ENCODE results near the gene LRRK2.
"Not testable (repeated sequence)": the region's sequence is repeated elsewhere in the genome, so short reads cannot be mapped to it uniquely, and the experiment has no call there.

LRRK2 gene
- total RNA-seq, result 0 to 1.2 reads per million in 2 donors

DNA sequence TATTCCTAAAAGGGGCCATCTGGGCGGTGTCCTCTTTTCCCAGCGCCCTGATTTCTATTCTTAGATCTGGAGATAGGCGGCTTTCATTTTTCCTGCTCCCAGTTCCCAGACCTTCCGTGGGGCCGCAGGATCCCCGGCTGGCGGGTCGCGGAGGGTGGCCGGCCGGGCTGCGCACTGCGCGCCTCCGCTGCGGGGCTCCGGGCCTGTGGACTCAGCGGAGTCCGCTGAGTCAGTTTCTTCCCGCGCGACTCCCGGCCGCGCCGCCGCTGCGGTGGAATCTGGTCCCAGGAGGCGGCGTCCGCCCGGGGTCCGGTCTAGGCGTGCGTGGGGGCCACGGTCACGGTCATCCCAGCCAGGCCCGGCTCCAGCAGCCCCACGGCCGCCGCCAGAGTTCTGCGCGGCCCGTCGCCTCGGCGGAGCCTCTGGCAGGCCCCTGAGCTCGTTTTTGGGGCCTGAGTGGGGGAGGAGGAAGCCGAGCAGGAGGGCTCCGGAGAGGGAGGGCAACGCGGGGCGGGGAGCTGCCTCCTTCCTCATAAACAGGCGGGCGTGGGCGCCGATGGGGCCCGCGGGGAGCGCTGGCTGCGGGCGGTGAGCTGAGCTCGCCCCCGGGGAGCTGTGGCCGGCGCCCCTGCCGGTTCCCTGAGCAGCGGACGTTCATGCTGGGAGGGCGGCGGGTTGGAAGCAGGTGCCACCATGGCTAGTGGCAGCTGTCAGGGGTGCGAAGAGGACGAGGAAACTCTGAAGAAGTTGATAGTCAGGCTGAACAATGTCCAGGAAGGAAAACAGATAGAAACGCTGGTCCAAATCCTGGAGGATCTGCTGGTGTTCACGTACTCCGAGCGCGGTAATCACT is at the start of gene LRRK2:
Gene LRRK2 (plus strand): TSS at position 559 of the 853 bp plus-strand sequence. CDS start 135 bp downstream, at position 694.
- peak in 2 of 5 experiments; percentile 11 to 12 for DNase-seq

DNA sequence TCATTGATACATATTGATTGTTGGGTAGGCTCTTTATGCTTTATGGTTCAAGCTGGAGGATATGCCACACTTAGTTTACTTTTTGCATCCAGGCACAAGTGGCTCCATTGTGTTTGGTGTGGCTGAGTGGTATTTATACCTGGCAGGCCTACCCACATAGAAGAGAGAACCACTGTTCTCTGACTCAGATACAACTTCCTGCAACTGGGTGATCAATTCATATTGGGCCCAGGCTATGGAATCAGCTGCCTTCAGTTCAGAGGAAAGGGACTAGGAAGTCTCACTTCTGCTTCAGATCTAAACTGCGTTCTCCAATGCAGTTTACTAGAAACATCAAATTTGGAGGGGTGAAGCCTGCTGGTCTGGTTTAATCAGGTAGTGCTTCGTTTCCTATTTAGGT is 49.8 kb upstream of the LRRK2 start:
- DNase-seq, result no peak

DNA sequence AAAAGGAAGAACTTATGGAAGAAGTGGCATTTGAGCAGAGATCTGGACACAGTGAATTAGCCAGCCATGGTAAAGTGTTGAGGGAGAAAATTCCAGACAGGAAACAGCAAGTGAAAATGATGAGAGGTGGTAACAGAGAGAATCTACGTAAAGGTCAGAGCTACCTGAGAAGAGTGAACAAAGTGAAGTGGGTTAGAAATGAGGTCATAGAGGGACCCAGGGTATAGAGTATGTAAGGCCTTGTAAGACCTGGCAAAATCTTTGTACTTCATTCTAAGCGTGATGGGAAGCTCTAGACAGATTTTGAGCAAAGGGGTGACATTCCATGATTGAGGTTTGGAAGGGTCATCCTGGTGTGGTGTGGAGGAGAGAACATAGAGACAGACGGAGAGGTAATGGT is 49.3 kb upstream of the LRRK2 start:
- DNase-seq, result no peak

DNA sequence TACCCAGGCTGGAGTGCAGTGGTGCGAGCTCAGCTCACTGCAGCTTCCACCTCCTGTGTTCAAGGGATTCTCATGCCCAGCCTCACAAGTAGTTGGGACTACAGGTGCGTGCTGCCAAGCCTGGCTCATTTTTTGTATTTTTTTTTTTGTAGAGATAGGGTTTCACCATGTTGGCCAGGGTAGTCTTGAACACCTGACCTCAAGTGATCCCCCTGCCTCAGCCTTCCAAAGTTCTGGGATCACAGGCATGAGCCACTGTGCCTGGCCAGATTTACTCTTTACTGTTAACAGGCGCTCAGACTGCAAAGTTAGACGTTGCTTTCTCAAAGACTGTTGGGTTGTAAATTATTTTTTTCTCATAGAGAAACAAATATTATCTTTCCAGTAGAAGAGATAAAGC is 46.1 kb upstream of the LRRK2 start:
- no peak for DNase-seq

DNA sequence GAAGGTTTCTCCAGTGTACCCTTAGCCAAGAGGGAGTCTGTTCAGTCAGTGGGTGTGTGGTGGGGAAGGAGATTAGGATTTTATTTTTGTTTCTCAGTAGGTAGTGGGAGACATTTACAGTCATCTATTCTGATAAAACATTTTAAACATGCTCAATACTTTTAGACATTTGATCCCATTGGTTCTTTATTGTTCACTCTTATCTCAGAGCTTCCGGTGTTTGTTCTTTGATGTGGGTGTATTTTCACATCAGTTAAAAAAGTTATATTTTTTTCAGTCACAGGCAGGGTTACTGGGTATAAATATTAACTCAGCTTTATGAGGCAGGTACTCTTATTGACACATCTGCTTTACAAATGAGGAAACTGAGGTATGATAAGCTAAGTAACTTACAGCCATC is 43.3 kb upstream of the LRRK2 start:
- DNase-seq, result peak in 2 of 5 experiments; percentile 3 to 26

- no peak for DNase-seq
Observed at GRCh38 chr12:40183715-40184114, 41.1 kb upstream of the LRRK2 start.

DNA sequence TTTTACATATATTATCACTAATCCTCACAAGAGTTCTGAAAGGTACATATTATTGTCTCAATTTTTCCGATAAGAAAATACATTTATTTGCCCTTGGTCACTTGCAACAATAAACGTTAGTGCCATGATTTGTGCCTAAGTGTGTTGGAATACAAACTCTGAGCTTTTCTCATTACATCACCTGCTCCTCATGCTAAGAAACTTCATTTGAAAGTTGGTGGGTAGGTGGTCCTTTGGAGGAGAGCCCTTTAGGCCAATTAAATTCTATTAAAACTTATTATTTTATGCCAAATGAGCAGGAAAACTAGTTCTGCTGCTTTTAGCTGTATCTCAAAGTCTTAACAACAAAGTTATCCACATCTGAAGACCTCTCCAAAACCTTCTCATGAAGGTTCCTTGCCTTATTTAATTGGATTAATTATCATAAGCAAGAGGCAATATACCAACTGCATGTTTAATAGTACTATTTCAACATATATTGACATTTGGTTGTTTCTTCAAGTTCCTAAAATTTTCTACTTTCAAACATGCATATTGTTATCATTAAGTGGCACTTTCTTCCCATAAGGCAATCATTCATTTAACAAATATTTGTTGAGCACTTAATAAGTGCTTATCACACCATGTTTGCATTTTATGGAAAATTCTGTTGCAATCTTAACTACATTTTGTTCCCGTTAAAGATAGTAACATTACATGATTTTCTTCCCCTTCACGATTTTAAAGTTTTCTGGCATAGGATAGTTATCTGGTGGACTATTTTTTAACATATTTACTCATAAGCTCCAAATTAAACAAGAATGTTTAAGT is 40.1 kb upstream of the LRRK2 start:
- DNase-seq, result no peak

DNA sequence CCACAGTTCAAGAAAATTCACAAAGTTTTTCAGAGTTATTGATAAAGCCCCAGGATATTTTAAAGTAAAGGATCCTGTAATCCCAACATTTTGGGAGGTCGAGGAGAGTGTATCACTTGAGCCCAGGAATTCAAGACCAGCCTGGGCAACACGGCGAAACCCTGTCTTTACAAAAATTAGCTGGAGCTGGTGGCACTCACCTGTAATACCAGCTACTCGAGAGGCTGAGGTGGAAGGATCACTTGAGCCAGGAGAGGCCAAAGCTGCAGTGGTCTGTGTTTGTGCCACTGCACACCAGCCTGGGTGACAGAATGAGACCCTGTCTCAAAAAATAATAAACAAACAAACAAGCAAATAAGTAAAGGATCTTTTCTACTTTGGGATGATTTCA is 39.5 kb upstream of the LRRK2 start:
- DNase-seq, result no peak

- no peak for DNase-seq
Observed at GRCh38 chr12:40188558-40189320, 36.1 kb upstream of the LRRK2 start.

- DNase-seq, result peak in 1 of 5 experiments; percentile 35
Observed at GRCh38 chr12:40192704-40193255, 32.0 kb upstream of the LRRK2 start.

DNA sequence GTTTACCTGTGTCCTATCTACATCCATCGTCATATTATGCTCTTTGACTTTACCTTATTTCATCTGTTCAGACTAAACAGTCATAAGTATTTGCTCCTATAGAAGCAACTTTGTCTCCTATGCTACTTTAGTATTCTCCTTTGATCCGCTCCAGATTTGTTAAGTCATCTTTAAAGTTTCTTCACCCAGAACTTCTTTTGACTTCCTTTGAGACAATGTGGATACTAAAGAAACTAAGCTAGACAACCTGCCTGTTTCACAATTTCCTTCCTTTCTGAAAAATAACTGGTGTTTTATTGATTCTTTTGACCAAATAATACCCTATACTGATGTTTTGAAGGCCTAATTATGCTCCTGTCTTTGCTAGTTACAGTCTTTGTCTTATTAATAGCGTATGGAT is 30.0 kb upstream of the LRRK2 start:
- DNase-seq, result no peak

DNA sequence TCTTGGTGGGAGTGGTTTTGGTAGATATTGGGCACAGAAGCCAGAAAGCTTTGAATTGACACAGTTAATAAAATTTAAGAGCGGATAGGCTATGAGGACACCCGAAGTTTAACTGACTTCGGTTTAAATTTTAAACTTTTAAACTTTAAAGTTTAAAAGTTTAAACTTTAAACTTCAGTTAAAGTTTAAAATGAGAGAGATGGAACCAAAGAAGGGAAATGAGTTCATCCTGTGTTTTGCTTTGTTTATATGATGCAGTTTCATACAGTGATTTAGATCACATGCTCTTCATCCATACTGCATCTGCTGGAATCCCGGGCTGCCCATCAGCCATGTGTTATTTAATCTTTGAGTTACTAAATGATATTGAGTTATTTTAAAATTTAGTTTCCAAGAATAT is 27.2 kb upstream of the LRRK2 start:
- no peak for DNase-seq

DNA sequence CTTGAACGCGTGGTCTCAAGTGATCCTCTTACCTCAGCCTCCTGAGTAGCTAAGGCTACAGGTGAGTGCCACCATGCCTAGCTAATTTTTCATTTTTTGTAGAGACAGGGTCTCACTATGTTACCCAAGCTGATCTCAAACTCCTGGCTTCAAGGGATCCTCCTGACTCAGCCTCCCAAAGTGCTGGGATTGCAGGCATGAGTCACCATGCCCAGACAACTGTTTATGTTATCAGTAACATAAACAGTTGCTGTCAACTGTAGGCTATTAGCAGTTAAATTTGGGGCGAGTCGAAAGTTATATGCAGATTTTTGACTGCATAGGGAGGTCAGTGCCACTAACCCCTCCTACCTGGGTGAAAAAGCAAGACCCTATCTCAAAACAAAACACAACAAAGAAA is 26.2 kb upstream of the LRRK2 start:
- no peak for DNase-seq

DNA sequence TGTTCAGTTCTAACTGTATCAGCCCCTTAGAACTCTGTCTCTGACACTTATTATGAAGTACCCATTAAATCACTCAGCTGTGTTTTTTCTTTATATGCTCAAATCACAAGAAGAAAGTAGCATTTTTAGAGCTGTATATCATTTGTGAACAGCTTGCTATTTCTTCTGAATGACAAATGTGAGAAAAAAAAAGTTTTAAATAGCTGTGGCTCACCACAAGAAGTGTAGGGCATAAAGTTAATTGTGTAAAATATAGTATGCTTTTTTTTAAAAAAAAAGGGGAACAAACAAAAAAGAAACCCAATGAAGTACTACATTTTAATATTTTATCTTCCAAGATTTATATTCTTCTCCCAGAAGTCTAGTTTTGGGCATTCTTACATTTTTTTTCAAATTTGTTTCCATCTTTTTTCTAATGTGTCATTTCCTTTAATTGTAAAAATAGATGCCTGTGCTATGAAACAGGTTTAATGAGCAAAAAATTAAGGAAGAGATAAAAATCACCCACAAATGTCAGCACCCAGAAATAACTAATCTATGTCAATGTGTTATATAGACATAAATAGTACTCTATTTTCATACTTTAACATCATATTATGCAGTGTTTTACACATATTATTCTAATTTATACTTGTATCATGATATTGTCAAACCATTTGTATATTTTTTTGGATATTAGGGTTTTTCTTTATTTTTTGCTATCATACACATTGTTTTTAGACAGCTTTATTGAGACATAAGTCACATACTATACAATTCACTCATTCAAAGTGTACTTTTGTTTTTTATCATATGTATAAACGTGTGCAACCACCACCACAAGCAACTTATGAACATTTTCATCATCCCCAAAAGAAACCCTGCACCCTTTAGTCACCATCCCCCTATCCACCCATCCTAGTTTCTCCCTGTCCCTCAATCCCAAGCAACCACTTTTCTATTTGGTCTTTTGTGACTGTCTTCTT is 22.4 kb upstream of the LRRK2 start:
- DNase-seq, result no peak

- DNase-seq, result no peak
Observed at GRCh38 chr12:40203060-40203430, 21.8 kb upstream of the LRRK2 start.

DNA sequence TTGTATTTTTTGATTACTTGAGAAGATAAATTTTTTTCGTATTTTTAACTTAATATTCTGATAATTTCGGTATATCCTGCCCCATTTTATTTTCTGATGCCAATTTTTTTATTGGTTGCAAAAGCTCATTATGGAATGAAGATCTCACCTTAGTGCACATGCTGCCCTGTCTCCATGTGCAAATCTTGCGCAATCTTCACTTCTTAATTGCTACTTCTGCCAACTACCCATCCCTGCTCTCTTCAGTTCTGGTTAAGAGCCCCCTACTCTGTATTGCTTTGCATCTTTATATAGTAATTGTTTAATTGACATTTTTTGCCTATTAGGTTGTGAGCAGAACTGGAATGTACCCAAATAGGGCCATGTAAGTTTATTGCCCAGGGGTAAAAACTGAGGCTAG is 20.5 kb upstream of the LRRK2 start:
- DNase-seq, result no peak

DNA sequence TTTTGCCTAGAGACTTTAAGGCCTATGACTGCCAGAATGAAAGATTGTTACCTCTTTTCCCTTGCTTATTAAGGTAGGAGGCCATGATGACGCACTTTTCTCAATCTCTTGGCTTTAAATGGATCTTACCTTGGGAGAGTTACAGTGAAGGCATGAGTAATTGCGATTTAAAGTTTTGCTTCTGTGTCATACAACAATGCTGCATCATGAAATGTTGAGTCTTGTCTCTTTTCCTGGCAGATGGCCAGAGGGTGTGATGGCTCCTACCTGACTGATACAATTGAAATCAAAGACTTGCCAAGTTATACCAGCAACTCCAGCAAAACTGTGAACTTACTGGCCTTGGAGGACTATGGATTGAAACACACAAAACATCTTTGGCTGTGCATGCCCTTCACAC is 17.2 kb upstream of the LRRK2 start:
- no peak for DNase-seq

DNA sequence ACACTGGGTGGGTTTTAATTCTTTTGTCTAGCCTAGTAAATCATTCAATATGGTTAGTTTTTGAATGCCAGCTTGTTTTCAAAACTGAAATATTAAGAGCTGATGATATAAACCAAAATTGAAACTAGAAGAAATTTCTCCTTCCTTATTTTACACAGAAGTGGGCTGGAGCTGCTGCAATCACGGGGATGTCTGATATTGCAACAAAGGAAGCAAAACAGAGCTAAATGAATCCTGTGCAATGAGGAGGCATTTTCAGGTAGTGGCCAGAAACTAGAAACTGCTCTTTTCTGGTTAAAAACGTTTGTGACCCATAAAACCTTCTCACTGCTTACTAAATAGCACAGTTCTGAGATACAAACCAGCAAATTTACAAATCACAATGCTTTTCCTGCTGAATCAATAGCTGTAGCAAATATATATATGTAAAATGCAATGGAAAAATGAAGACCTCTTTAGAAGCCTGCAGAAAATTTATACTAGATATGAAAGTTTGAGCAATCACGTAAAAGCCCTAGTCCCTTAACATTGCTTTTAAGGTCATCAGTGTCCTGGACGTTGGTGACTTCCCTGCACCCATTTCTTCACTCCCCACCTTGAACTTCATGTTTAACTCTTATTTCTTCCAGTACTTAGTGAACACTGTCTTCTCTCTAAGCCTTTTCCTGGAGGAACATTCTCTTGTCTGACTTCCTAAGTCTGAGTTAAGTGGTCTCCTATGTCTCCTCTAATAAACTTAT is 15.9 kb upstream of the LRRK2 start:
- no peak for DNase-seq

DNA sequence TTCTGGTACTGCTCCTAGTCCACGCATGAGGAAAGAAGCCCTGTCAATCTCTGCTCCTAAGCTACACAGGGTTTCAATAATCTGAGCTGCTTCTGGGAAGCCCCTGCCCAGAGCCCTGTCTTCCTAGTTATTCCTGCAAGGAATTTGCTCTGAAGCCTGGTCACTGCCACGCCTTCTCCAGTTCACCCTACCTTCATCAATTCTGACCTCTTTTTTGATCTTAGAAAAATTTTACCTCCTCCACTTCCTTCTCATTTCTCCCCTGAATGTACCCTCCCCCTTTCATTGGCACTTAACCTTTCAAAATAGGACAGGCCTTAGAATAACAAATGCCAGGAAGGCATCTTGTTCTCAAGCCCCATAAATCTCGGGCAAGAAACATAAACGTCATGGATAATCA is 14.9 kb upstream of the LRRK2 start:
- DNase-seq, result no peak

- DNase-seq, result not testable (repeated sequence)
Observed at GRCh38 chr12:40211186-40211585, 13.6 kb upstream of the LRRK2 start.

- no peak for DNase-seq
Observed at GRCh38 chr12:40212566-40212965, 12.2 kb upstream of the LRRK2 start.

Measured in T-helper 2 cell (primary cell).